GM18508 (cell line): ENCODE results near the gene FGL2.
A peak's percentile ranks its signal among the peaks of the same experiment; 100 is the strongest.
"Not testable (repeated sequence)": the region's sequence is repeated elsewhere in the genome, so short reads cannot be mapped to it uniquely, and the experiment has no call there.

ENCODE experiments used
- ATAC-seq: cut with Tn5 transposase; IDR thresholded peaks from one replicate; pipeline ENCODE4 v1.9.1; 2021; ENCODE audit warnings: moderate number of reproducible peaks; ENCODE audit not compliant: insufficient read depth, unreplicated experiment

FGL2 gene, protein sequence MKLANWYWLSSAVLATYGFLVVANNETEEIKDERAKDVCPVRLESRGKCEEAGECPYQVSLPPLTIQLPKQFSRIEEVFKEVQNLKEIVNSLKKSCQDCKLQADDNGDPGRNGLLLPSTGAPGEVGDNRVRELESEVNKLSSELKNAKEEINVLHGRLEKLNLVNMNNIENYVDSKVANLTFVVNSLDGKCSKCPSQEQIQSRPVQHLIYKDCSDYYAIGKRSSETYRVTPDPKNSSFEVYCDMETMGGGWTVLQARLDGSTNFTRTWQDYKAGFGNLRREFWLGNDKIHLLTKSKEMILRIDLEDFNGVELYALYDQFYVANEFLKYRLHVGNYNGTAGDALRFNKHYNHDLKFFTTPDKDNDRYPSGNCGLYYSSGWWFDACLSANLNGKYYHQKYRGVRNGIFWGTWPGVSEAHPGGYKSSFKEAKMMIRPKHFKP

DNA sequence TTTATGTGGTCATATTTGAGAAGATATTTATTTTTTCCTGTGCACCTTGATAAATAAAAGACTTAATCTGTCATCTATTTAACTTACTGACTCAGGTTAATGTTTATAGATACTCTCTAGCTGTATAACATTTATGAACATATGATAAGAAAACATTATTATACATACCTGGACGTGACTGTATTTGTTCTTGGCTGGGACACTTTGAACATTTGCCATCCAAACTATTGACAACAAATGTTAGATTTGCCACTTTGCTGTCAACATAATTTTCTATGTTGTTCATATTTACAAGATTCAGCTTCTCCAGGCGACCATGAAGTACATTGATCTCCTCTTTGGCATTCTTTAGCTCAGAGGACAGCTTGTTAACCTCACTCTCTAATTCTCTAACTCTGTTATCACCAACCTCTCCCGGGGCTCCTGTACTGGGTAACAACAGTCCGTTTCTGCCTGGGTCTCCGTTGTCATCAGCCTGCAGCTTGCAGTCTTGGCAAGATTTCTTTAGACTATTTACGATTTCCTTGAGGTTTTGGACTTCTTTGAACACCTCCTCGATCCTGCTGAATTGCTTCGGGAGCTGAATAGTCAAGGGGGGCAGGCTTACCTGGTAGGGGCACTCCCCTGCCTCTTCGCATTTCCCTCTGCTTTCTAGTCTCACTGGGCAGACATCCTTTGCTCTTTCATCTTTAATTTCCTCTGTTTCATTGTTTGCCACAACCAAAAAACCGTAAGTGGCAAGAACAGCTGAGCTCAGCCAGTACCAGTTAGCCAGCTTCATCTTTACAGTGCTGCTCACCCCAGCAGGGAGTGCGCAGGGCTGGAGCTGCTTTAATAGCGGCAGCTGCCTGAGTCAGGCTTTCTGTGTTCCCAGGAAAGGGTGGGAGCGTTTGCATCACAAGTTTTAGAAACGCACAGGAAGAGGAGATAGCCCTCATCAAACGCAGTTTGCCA, at the start of gene FGL2:
TSS of gene FGL2 (minus strand) at position 807 of the 954 bp plus-strand sequence. CDS start at position 781, 26 bp downstream.
- ATAC-seq, result no peak

- ATAC-seq, result no peak
Measured at GRCh38 chr7:77248154-77248553, 48.5 kb upstream of the FGL2 start.

- peak; percentile 87 for ATAC-seq
Measured at GRCh38 chr7:77247206-77247850, 47.7 kb upstream of the FGL2 start.

DNA sequence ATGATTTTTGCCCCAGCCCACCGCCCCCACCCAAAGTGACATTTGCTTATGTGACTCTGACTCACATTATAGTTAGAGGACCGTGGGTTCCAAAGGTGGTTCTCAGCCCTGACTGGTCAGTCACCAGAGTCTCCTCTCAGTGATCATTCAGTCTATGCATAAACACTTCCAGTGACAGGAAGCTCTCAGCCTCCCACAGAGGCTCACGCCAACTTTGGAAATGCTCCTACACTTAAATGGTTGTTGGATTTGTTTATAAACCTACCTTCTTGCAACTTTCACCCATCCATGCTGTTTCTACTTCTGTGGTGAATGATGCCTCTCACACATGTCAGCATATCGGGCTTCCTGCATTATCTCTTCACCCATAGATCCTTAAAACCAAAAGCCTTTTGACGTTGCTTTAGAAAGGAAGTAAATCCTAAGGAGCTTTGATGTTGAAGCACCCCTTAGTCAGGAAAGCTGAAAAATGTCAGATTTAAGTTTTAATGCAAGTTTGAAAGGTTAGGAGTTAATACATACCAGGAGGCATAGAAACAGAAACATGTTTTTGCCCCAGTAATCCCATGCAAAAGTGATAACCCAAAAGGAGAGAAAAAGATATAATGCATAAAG, 46.5 kb upstream of the FGL2 start:
- no peak for ATAC-seq

- ATAC-seq, result no peak
Measured at GRCh38 chr7:77245015-77245755, 45.6 kb upstream of the FGL2 start.

- ATAC-seq, result no peak
Measured at GRCh38 chr7:77244222-77244934, 44.8 kb upstream of the FGL2 start.

DNA sequence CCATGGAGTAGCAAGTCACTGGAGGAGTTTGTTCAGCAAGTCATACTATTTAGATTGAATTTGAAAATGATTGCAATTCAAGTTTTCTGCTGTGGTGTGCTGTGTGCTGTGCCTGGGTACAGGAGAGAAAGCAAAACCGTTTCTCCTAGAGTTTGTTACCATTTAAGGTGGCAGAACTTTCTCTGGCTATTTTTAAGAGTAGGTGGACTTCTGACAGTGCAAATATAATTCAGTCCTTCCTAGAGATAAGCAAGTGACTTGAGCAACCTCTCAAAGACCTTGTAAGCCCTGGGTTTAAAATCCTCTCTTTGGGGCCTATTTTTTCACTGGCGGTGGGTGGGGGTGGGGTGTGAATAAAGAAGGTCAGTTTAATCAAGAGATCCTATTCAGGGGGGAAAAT, 42.9 kb upstream of the FGL2 start:
- no peak for ATAC-seq

DNA sequence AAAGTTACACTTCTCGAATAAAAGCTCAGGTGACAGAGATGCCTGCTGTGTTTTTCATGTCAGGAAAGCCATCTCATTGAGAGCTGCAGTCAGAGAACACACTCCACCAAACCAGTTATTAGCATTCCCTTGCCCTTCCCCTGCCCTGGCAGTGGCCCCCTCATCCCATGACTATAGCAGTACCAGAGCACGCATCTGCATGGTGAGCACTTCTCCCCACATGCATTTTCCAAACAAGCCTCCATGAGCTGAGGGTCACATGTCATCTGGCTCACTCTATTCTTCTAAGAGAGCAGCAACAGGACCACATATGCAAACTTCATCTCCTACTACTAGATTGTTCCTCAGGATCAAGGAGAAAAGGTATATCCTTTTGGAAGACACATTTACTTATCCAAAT, 42.4 kb upstream of the FGL2 start:
- ATAC-seq, result no peak

DNA sequence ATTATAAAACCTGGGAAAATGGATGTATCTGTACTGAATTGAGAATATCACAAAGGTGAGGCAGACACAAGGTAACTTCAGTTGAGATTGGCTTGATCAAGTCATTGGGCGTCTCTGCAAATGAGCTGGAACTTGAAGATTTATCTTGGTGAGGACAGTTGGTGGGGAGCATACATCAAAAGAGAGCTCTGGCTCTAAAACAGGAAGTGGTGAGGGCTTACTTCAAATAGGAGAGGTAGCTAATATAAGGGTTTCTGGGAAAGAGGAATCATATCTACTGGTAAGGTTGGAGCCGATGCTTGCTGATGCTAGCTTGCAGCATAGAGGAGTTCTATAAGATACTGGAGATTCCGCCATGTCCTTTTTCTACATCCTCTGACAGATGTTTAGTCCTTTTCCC, 39.9 kb upstream of the FGL2 start:
- ATAC-seq, result no peak

DNA sequence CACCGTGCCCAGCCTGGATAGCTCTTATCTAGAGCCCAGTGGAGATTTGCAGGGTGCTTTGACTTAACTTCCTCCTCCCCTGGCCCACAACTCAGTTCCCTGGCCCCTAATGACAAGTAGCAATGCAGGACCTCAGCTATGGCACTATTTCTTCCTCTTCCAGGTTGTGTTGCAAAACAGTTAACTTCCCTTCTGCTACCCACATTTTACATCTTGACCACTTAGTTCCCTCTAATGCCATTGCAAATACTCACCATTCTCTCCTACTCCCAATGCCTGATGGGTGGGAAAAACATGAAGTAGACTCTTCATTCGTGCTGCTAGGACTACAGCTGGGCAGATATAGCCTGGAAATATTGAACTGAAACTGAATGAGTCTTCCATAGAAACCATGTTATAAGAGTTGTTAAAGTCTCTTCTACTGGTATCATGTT, 39.1 kb upstream of the FGL2 start:
- no peak for ATAC-seq

GRCh38 chr7:77235276-77235675, 35.7 kb upstream of the FGL2 start:
- ATAC-seq, result no peak

DNA sequence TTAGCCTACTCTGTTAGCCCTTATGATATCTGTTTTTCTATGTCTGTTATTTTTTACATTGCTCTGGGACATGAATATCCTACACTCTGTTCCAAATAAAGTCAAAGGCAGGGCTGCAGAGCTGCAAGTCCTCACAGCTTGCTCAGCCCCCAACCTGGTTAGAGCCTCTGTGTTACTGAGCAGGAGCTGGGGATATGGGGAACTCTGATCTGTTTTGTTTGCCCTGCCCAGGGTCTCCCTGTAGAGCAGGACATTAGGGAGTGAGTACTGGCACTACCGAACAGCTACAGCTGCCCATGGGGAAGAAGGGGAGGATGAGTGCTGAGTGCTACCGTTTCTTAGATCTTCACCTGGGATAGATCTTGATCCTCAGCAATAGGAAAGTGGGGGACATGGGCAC, 32.8 kb upstream of the FGL2 start:
- ATAC-seq, result no peak

DNA sequence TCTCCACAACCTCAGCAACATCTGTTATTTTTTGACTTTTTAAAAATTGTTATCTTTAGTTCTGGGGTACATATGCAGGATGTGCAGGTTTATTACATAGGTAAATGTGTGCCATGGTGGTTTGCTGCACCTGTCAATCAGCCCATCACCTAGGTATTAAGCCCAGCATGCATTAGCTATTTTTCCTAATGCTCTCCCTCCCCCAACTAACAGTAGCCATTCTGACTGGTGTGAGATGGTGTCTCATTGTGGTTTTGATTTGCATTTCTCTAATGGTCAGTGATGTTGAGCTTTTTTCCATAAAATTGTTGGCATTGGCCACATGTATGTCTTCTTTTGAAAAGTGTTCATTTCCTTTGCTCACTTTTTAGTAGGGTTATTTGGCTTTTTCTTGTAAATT, 29.2 kb upstream of the FGL2 start:
- ATAC-seq, result not testable (repeated sequence)

DNA sequence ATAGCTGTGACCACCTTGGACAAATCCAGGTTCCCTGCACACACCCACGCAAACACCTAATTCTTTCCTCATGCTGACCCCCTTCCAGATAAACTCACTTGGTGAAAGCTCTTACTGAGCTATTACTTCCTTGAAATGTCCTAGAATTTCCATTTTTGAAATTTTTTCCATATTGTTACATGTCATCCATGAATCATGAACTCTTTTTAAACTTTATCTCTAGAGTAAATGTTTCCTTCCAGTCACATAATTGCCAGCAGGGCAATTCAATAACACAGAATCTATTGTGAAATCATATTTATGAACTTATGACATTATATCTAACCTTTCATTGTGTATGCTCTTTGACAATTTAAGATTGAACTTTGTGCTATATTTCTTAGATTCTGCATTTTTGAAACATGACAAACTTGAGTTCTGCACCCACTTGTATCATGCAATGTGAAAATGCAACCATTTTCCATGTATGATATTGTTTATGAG, 26.8 kb upstream of the FGL2 start:
- no peak for ATAC-seq

GRCh38 chr7:77223261-77223660, 23.6 kb upstream of the FGL2 start:
- no peak for ATAC-seq

GRCh38 chr7:77222819-77223218, 23.2 kb upstream of the FGL2 start:
- ATAC-seq, result no peak

DNA sequence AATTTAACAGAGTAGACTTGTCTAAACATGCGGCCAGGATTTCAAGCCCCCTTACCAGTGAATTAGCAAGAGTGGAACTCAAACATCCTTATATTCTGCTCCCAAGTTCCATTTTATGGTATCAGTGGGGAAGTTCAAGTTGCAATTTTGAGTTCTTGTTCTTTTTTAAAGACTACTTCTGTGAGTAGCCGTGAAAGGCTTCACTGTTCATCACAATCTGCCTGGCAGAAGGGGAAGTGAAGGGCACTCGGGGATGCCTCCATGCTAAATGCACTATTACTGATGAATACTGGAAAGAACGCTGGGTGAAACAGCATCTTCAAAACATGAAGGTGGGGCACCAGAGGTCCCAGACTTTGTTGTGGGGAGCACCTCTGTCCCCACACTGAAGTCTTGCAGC, 22.4 kb upstream of the FGL2 start:
- no peak for ATAC-seq

- ATAC-seq, result not testable (repeated sequence)
Measured at GRCh38 chr7:77219701-77220331, 20.2 kb upstream of the FGL2 start.
